ENCODE data around the gene DENND6B.

Gene DENND6B

DNA sequence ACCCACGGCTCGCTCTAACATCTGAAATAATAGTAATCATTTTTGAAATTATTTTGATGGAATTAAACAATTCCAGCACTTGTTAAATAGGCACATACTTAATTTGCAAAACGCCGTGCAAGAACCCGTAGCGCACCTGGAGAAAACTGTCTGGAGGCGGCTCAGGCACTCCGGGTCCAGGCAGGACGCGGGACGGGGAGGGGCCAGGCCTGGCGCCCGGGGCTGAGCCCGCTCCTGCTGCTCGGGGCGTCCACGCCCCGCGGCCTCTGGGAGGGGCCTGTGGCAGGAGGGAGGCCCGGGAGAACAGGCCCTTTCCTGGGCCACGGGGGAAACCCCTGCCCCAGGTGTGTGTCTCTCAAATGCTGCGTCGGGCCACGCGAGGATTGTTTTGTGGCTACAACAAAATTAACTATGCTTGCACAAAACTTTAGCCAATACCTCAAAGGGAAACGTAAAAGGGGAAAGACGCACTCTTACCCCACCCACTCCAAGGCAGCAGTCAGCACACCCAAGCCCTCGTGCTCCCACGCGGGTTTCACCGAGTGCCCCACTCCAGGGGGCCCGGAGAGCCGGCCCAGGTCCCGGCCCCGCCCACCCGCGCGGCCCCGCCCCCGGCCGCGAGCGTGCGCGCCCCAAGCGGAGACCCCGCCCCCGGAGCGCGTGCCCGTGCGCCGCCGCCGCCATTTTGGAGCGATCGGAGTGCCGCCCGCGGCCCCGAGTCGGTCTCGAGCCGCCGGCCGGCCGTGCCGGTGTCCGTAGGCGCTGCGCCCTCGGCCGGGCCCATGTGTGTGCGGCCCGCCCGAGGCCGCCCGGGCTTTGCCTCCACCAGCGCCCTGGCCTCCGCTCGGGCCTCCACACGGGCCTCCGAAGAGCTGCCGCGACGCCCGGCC is 16.1 kb upstream of the DENND6B start, which contains the start of gene PPP6R2:
Gene PPP6R2 (plus strand): TSS at position 677 of the 890 bp plus-strand sequence. CDS start 50,582 bp downstream, outside the sequence.
- Histone ChIP-seq H2AK5ac (ENCODE audit: low read length) (no peak within 1 kb of the TSS), H3K9ac (ENCODE audit: low read length) (peak within 1 kb of the TSS; percentile 84), H3K36me3 (ENCODE audit: control insufficient read depth, insufficient read depth, low read length) (no peaks in the 10 kb centered on the region), H4K5ac (ENCODE audit: low read length) (no peak within 1 kb of the TSS), H3K4me3 (ENCODE audit: low read length) (peak within 1 kb of the TSS; percentile 71), H3K4ac (ENCODE audit: low read depth, low read length) (peak within 1 kb of the TSS; percentile 65), H3K27me3 (ENCODE audit: insufficient read depth, low read length, poor library complexity) (no peaks in the 10 kb centered on the region), H3K56ac (ENCODE audit: low read length) (peak within 1 kb of the TSS; percentile 93), H2BK15ac (replicated peaks; ENCODE audit: low read depth) (no peak within 1 kb of the TSS), H3K4me1 (ENCODE audit: control insufficient read depth, low read depth, low read length) (no peaks in the 10 kb centered on the region), H3K79me1 (ENCODE audit: low read length) (peaks cover 11% of the 10 kb centered on the region), H3K79me2 (ENCODE audit: control insufficient read depth, insufficient read depth, low read length) (peaks cover 11% of the 10 kb centered on the region), H3K4me2 (ENCODE audit: low read length) (peak within 1 kb of the TSS; percentile 98), H3K23ac (ENCODE audit: low read length) (no peak within 1 kb of the TSS), H4K8ac (ENCODE audit: low read depth, low read length) (no peak within 1 kb of the TSS), H3K27ac (ENCODE audit: low read depth, low read length) (peak within 1 kb of the TSS; percentile 17), H2BK120ac (ENCODE audit: low read depth, low read length) (no peak within 1 kb of the TSS), H2BK5ac (ENCODE audit: low read length) (peak within 1 kb of the TSS; percentile 41), H3K18ac (ENCODE audit: low read length) (peak within 1 kb of the TSS; percentile 44)
- DNase-seq, result peak; percentile 79
- WGBS (ENCODE audit: extremely low coverage, insufficient coverage, low lambda C conversion rate), result no CpG with 5 or more reads among the region's 87 CpGs

DNA sequence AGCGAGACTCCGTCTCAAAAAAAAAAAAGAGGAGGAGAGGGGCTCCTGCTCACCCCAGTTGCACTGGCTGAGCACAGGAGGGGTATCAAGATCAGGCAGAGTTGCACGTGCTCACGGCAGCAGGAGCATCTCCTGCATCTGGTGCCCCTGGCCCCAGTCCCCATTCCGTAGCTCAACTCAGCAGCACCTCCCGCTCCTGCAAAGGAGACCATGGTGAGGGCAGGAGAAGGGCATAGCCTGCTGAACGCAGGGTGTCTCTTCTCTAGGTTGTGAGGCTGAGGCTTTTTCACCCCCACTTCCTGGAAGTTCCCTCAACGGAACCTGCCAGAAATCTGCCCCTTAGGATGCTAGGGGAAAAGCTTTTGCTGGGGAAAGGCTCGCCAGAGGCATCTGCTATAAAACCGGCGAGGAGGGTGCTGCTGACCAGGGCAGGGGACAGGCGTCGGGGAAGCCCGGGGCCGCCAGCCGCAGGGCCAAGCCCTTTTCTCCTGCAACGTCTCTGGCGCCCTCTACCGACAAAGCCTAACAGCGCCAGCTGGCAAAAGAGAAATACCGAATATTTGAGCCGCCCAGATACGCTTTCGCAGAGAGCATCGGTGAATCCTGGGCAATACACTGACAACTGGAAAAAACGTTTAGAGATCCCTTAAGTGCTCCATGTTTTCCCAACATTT is 15.3 kb upstream of the DENND6B start:
- H3K9ac ChIP-seq (ENCODE audit: low read length), result peak overlapping the region; percentile 84
- H4K8ac ChIP-seq (ENCODE audit: low read depth, low read length), result no peak overlapping the region
- H3K27ac ChIP-seq (ENCODE audit: low read depth, low read length), result no peak overlapping the region
- H3K36me3 ChIP-seq (ENCODE audit: control insufficient read depth, insufficient read depth, low read length), result no peaks in the 10 kb centered on the region
- H3K4me3 ChIP-seq (ENCODE audit: low read length), result no peak overlapping the region
- H2AK5ac ChIP-seq (ENCODE audit: low read length), result no peak overlapping the region
- peak; percentile 92 for DNase-seq
- no peaks in the 10 kb centered on the region for H3K27me3 ChIP-seq (ENCODE audit: insufficient read depth, low read length, poor library complexity)
- H3K79me2 ChIP-seq (ENCODE audit: control insufficient read depth, insufficient read depth, low read length), result peaks cover 6% of the 10 kb centered on the region
- peak overlapping the region; percentile 93 for H3K56ac ChIP-seq (ENCODE audit: low read length)
- no peak overlapping the region for H2BK15ac ChIP-seq (replicated peaks; ENCODE audit: low read depth)
- H3K79me1 ChIP-seq (ENCODE audit: low read length), result peaks cover 6% of the 10 kb centered on the region
- H3K18ac ChIP-seq (ENCODE audit: low read length), result no peak overlapping the region
- H4K5ac ChIP-seq (ENCODE audit: low read length), result no peak overlapping the region
- no peaks in the 10 kb centered on the region for H3K4me1 ChIP-seq (ENCODE audit: control insufficient read depth, low read depth, low read length)
- H3K23ac ChIP-seq (ENCODE audit: low read length), result no peak overlapping the region
- H2BK120ac ChIP-seq (ENCODE audit: low read depth, low read length), result no peak overlapping the region
- H2BK5ac ChIP-seq (ENCODE audit: low read length), result no peak overlapping the region
- no CpG with 5 or more reads among the region's 26 CpGs for WGBS (ENCODE audit: extremely low coverage, insufficient coverage, low lambda C conversion rate)
- H3K4ac ChIP-seq (ENCODE audit: low read depth, low read length), result no peak overlapping the region
- peak overlapping the region; percentile 98 for H3K4me2 ChIP-seq (ENCODE audit: low read length)

DNA sequence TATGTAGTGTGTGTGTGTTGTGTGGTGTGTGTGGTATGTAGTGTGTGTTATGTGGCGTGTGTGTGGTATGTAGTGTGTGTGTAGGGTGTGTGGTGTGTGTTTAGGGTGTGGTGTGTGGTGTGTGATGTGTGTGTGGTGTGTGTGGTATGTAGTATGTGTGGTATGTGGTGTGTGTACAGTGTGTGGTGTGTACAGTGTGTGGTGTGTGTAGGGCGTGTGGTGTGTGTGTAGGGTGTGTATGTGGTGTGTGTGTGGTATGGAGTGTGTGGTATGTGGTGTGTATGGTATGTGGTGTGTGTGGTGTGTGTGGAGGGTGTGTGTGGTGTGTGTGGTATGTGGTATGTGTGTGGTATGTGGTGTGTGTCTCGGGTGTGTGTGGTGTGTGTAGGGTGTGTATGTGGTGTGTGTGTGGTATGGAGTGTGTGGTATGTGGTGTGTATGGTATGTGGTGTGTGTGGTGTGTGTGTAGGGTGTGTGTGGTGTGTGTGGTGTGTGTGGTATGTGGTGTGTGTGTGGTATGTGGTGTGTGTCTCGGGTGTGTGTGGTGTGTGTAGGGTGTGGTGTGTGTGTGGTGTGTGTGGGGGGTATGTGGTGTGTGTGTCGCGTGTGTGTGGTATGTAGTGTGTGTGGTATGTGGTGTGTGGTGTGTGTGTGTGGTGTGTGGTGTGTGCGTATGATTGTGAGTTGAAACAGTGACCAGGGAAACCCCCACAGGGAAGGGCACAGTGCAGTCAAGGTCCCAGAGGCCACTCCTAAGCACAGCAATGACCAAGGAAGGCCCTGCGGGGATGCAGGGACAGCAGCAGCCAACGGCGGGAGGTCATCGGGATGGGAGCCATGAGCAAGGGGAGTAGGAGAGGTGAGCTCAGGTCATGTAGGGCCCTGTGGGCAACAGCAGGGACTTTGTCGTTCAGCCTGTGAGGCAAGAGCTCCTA is 13.4 kb upstream of the DENND6B start:
- Histone ChIP-seq H3K79me2 (ENCODE audit: control insufficient read depth, insufficient read depth, low read length) (no peaks in the 10 kb centered on the region), H4K5ac (ENCODE audit: low read length) (no peak overlapping the region), H3K4me2 (ENCODE audit: low read length) (no peak overlapping the region), H2BK5ac (ENCODE audit: low read length) (no peak overlapping the region), H3K4me1 (ENCODE audit: control insufficient read depth, low read depth, low read length) (no peaks in the 10 kb centered on the region), H3K23ac (ENCODE audit: low read length) (no peak overlapping the region), H4K8ac (ENCODE audit: low read depth, low read length) (no peak overlapping the region), H3K4ac (ENCODE audit: low read depth, low read length) (no peak overlapping the region), H2AK5ac (ENCODE audit: low read length) (no peak overlapping the region), H3K56ac (ENCODE audit: low read length) (no peak overlapping the region), H2BK120ac (ENCODE audit: low read depth, low read length) (no peak overlapping the region), H3K4me3 (ENCODE audit: low read length) (no peak overlapping the region), H3K18ac (ENCODE audit: low read length) (no peak overlapping the region), H2BK15ac (replicated peaks; ENCODE audit: low read depth) (no peak overlapping the region), H3K27ac (ENCODE audit: low read depth, low read length) (no peak overlapping the region), H3K79me1 (ENCODE audit: low read length) (no peaks in the 10 kb centered on the region), H3K9ac (ENCODE audit: low read length) (no peak overlapping the region), H3K27me3 (ENCODE audit: insufficient read depth, low read length, poor library complexity) (no peaks in the 10 kb centered on the region), H3K36me3 (ENCODE audit: control insufficient read depth, insufficient read depth, low read length) (no peaks in the 10 kb centered on the region)
- 98% methylated on average over 7 of the region's 12 CpGs for WGBS (ENCODE audit: extremely low coverage, insufficient coverage, low lambda C conversion rate)
- DNase-seq, result peak; percentile 73

DNA sequence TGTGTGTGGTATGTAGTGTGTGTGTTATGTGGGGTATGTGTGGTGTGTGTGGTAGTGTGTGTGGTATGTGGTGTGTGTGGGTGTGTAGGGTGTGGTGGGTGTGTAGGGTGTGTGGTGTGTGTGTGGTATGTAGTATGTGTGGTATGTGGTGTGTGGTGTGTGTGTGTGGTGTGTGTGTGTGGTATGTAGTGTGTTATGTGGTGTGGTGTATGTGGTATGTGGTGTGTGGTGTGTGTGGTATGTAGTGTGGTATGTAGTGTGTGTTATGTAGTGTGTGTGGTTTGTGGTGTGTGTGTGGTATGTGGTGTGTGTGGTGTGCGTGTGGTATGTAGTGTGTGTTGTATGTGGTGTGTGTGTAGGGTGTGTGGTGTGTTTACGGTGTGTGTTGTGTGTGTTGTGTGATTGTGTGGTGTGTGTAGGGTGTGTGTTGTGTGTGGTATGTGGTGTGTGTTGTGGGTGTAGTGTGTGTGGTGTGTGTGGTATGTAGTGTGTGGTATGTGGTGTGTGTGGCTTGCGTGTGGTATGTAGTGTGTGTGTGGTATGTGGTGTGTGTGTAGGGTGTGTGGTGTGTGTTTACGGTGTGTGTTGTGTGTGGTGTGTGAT is 12.1 kb upstream of the DENND6B start:
- WGBS (ENCODE audit: extremely low coverage, insufficient coverage, low lambda C conversion rate), result 100% methylated on average over 4 of the region's 4 CpGs
- no peaks in the 10 kb centered on the region for H3K27me3 ChIP-seq (ENCODE audit: insufficient read depth, low read length, poor library complexity)
- H3K27ac ChIP-seq (ENCODE audit: low read depth, low read length), result no peak overlapping the region
- H3K36me3 ChIP-seq (ENCODE audit: control insufficient read depth, insufficient read depth, low read length), result no peaks in the 10 kb centered on the region
- no peak overlapping the region for H4K8ac ChIP-seq (ENCODE audit: low read depth, low read length)
- no peak overlapping the region for H4K5ac ChIP-seq (ENCODE audit: low read length)
- no peak overlapping the region for H3K4me2 ChIP-seq (ENCODE audit: low read length)
- no peaks in the 10 kb centered on the region for H3K79me1 ChIP-seq (ENCODE audit: low read length)
- no peak overlapping the region for H3K56ac ChIP-seq (ENCODE audit: low read length)
- H3K4me3 ChIP-seq (ENCODE audit: low read length), result no peak overlapping the region
- no peak overlapping the region for H3K4ac ChIP-seq (ENCODE audit: low read depth, low read length)
- DNase-seq, result no peak
- H2BK5ac ChIP-seq (ENCODE audit: low read length), result no peak overlapping the region
- H2BK120ac ChIP-seq (ENCODE audit: low read depth, low read length), result no peak overlapping the region
- no peaks in the 10 kb centered on the region for H3K4me1 ChIP-seq (ENCODE audit: control insufficient read depth, low read depth, low read length)
- no peak overlapping the region for H3K9ac ChIP-seq (ENCODE audit: low read length)
- no peak overlapping the region for H3K18ac ChIP-seq (ENCODE audit: low read length)
- H3K79me2 ChIP-seq (ENCODE audit: control insufficient read depth, insufficient read depth, low read length), result no peaks in the 10 kb centered on the region
- H2AK5ac ChIP-seq (ENCODE audit: low read length), result no peak overlapping the region
- no peak overlapping the region for H3K23ac ChIP-seq (ENCODE audit: low read length)
- H2BK15ac ChIP-seq (replicated peaks; ENCODE audit: low read depth), result no peak overlapping the region

DNA sequence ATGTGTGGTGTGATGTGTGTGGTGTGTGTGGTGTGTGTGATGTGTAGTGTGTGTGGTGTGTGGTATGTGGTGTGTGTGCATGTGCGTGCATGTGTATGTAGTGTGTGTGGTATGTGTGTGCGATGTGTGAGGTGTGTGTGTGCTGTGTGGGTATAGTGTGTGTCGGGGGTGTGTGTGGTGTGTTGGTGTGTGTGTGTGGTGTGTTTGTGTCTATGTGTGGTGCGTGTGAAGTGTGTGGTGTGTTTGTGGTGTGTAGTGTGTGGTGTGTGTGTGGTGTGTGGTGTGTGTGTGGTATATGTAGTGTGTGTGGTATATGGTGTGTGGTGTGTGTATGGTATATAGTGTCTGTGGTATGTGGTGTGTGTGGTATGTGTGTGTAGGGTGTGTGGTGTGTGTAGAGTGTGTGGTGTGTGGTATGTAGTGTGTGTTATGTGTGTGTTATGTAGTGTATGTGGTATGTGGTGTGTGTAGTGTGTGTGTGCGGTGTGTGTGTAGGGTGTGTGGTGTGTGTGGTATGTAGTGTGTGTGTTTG is 11.3 kb upstream of the DENND6B start:
- H3K23ac ChIP-seq (ENCODE audit: low read length), result peak overlapping the region; percentile 66
- no peak overlapping the region for H4K5ac ChIP-seq (ENCODE audit: low read length)
- no peak overlapping the region for H2BK5ac ChIP-seq (ENCODE audit: low read length)
- no peaks in the 10 kb centered on the region for H3K79me1 ChIP-seq (ENCODE audit: low read length)
- H3K27me3 ChIP-seq (ENCODE audit: insufficient read depth, low read length, poor library complexity), result no peaks in the 10 kb centered on the region
- H3K18ac ChIP-seq (ENCODE audit: low read length), result no peak overlapping the region
- no peaks in the 10 kb centered on the region for H3K36me3 ChIP-seq (ENCODE audit: control insufficient read depth, insufficient read depth, low read length)
- H2BK120ac ChIP-seq (ENCODE audit: low read depth, low read length), result no peak overlapping the region
- no peaks in the 10 kb centered on the region for H3K79me2 ChIP-seq (ENCODE audit: control insufficient read depth, insufficient read depth, low read length)
- no peak overlapping the region for H2BK15ac ChIP-seq (replicated peaks; ENCODE audit: low read depth)
- no peak overlapping the region for H3K9ac ChIP-seq (ENCODE audit: low read length)
- H3K4me2 ChIP-seq (ENCODE audit: low read length), result no peak overlapping the region
- no peak overlapping the region for H3K27ac ChIP-seq (ENCODE audit: low read depth, low read length)
- no peak for DNase-seq
- H4K8ac ChIP-seq (ENCODE audit: low read depth, low read length), result no peak overlapping the region
- H3K4ac ChIP-seq (ENCODE audit: low read depth, low read length), result no peak overlapping the region
- H2AK5ac ChIP-seq (ENCODE audit: low read length), result no peak overlapping the region
- no peak overlapping the region for H3K4me3 ChIP-seq (ENCODE audit: low read length)
- H3K4me1 ChIP-seq (ENCODE audit: control insufficient read depth, low read depth, low read length), result no peaks in the 10 kb centered on the region
- H3K56ac ChIP-seq (ENCODE audit: low read length), result no peak overlapping the region
- WGBS (ENCODE audit: extremely low coverage, insufficient coverage, low lambda C conversion rate), result 100% methylated on average over 5 of the region's 5 CpGs
